SH-SY5Y (cell line): ENCODE results near the gene SIX5.

Experiments used
- GATA2 ChIP-seq: IDR thresholded peaks from 2 replicates; pipeline ENCODE4 v1.6.1; 2011; ENCODE audit warnings: mild to moderate bottlenecking, low read depth, low read length
- GATA3 ChIP-seq: IDR thresholded peaks from 2 replicates; pipeline ENCODE4 v1.6.1; 2011; ENCODE audit warnings: low read depth, mild to moderate bottlenecking, low read length, moderate library complexity

GRCh38 chr19:45792470-45793177 lies 23.6 kb upstream of the SIX5 start, which contains the start of gene DMWD:
- TF ChIP-seq GATA2 (no peak), GATA3 (no peak)
